SHP77 treated with DMSO at 0.1 percent for 48 hours (cell line): ENCODE results near the gene LSS.
"Not testable (repeated sequence)": the region's sequence is repeated elsewhere in the genome, so short reads cannot be mapped to it uniquely, and the experiment has no call there.

Experiments
- DNase-seq: peaks from one replicate; lab custom pipeline; 2025; lab: John Stamatoyannopoulos, UW

LSS gene

DNA sequence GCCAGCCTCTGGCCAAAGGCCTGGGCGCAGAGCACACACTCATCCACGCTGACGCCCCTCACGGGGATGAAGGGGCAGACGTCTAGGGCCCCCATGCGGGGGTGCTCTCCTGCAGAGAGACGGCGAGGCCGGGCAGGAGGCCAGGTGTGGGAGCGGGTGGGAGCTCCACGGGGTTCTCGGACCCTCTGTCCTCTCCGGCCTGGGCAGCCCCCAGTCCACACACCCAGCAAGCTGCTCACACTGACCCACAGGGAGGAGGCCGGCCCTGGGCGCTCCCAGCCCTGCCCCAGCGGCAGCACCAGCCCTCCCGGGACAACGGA lies 75.7 kb downstream of the LSS start:
- DNase-seq: no peak

GRCh38 chr21:46151989-46152926 lies 76.3 kb downstream of the LSS start:
- peak; percentile 1 for DNase-seq

- no peak for DNase-seq
These were observed 77.1 kb downstream of the LSS start for GRCh38 chr21:46151261-46151988.

- no peak for DNase-seq
These were observed 78.0 kb downstream of the LSS start for GRCh38 chr21:46150491-46151121.

- no peak for DNase-seq
These were observed 78.5 kb downstream of the LSS start for GRCh38 chr21:46150073-46150472.

GRCh38 chr21:46149205-46149901 lies 79.2 kb downstream of the LSS start:
- no peak for DNase-seq

DNA sequence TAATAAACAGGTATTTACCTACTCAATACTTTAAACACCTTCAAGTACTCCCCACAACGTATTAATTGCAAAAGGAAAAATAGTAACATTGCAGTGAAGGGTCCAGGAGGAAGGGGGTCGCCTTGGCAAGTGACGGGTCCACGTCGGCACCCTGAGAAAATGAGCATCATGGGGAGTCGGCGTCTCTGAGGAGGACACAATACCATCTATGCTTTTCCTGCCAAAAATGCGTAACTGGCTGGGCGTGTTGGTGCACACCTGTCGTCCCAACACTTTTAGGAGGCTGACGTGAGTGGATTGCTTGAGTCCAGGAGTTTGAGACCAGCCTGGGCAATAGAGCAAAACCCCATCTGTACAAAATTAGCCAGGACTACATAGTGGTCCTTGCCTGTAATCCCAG lies 80.5 kb downstream of the LSS start:
- no peak for DNase-seq

DNA sequence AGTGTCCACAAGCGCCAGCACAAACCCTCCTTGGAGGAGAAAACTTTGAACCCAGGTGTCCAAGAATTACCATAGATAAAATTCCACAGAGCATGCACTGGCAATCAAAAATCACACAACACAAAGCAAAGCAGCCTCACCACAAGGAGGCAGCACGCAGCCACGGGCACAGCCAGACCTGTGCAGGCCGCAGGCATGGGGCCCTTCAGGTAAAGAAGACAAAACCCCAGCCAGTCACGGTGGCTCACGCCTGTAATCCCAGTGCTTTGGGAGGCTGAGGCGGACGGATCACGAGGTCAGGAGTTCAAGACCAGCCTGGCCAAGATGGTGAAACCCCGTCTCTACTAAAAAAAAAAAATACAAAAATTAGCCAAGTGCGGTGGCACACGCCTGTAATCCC lies 81.1 kb downstream of the LSS start:
- DNase-seq: peak; percentile 4

- no peak for DNase-seq
These were observed 81.7 kb downstream of the LSS start for GRCh38 chr21:46146856-46147255.

- no peak for DNase-seq
These were observed 82.5 kb downstream of the LSS start for GRCh38 chr21:46145840-46146691.

- no peak for DNase-seq
These were observed 83.3 kb downstream of the LSS start for GRCh38 chr21:46145159-46145839.

DNA sequence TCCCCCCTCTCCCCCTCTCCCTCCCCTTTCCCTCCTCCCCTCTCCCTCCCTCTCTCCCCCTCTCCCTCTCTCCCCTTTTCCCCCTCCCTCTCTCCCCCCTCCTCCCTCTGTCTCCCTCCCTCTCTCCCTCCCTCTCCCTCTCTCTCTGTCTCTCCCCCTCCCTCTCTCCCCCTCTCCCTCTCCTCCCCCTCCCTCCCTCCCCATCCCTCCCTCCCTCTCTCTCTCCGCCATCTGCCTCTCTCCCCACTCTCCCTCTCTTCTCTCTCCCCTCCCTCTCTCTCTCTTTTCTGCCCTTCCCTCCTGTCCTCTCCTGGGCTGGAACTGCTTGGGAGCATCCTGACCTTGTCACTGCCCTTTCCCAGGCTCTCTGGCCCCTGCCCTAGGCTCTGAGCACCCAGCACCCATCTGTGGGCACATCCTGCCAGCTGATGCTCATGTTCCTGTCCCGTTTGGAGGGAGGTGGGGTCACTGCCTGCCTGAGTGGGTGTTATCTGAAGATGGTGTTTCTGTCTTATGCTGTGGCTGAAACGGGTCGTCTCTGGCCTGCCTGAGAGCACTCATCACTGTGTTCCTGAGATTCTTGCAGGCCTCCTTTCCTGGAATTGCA lies 84.0 kb downstream of the LSS start:
- DNase-seq: peak; percentile 4

DNA sequence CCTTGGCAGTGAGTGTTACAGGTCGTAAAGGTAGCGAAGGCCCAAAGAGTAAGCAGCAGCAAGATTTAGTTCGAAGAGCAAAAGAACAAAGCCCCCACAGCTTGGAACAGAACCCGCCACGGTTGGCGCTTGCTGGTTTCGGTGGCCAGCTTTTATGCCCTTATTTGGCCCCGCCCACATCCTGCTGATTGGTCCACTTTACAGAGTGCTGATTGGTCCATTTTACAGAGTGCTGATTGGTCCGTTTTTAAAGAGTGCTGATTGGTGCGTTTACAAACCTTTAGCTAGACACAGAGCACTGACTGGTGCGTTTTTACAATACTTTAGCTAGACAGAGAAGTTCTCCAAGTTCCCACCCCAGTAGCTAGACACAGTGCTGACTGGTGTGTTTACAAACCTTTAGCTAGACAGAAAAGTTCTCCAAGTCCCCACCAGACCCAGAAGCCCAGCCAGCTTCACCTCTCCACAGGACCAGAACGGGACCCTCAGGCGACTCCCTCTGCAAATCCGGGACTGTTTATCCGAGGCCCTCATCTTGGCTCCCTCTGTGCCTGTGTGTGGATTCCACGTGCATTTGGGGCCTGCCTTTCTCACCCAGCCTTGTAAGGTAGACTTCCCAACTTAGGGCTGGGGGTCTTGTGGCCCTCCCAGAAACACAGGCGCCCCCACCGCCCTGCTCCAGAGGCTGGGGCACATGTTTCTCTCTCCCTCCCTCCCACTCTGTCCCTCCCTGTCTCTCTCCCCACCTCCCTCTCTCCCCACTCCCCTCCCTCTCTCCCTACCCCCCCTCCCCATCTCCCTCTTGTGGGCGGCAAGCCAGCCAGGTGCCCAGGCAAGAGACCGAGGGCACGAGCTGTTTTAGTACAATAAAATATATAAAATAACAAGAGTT lies 85.7 kb downstream of the LSS start:
- DNase-seq: no peak

DNA sequence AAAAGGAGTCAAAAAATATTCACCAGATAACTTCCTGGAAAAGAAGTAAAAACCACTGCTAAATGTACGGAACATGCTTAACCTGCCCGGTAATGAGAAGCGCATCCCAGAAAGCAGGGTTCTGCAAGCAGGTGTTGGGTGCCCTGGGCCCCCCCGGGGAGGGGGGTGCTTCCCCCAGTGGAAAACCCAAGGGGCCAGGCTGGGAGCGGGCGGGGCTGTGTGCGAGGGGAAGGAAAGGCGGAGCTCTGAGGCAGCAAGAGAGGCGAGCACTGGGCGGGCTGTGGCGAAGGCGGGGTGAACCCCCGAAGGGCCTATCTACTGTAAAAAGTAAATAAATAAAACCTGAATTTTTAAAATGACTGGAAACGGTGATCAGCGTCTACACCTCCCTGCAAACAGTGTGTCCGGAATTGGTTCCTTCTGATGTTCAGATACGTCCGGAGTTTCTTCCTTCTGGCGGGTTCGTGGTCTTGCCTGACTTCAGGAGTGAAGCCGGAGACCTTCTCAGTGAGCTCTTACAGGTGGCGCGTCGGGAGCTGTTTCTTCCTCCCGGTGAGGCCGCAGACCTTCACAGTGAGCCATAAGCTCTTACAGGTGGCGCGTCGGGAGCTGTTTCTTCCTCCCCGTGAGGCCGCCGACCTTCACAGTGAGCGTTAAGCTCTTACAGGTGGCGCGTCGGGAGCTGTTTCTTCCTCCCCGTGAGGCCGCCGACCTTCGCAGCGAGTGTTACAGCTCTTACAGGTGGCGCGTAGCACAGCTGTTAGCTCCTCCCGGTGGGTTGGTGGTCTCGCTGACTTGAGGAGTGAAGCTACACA lies 86.6 kb downstream of the LSS start:
- DNase-seq: no peak

GRCh38 chr21:46140352-46141003 lies 88.1 kb downstream of the LSS start:
- DNase-seq: not testable (repeated sequence)

DNA sequence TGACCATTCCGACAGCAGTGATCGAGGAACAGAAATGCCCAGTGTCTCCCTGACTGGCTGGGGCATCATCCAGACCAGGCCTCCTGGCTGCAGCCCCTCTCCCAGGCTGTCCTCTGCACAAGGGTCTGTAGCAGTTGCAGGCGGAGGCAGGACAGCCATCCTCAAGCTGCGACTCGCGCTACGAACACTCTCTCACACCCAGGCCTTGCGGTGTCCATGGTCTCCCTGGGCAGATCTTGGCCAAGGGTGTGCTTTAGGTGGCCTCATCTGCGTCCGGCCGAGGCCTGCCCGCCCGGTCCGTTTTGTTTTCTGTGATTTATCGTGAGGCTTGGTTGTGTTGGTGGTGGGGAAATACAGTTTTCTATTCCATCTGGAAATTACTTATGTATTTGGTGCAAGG lies 88.9 kb downstream of the LSS start:
- no peak for DNase-seq

- DNase-seq: no peak
These were observed 90.1 kb downstream of the LSS start for GRCh38 chr21:46138383-46138970.
